NCI-H446 treated with DMSO at 0.1 percent for 48 hours (cell line): ENCODE results near the gene ABCA2.
A peak's percentile ranks its signal among the peaks of the same experiment; 100 is the strongest.
"Not testable (repeated sequence)": the region's sequence is repeated elsewhere in the genome, so short reads cannot be mapped to it uniquely, and the experiment has no call there.

Experiments
- DNase-seq: peaks from one replicate; lab custom pipeline; 2025; lab: John Stamatoyannopoulos, UW

The ABCA2 gene

GRCh38 chr9:137044502-137045177 lies 16.6 kb upstream of the ABCA2 start:
- DNase-seq: no peak

- no peak for DNase-seq
These were observed 16.0 kb upstream of the ABCA2 start for GRCh38 chr9:137044037-137044436.

DNA sequence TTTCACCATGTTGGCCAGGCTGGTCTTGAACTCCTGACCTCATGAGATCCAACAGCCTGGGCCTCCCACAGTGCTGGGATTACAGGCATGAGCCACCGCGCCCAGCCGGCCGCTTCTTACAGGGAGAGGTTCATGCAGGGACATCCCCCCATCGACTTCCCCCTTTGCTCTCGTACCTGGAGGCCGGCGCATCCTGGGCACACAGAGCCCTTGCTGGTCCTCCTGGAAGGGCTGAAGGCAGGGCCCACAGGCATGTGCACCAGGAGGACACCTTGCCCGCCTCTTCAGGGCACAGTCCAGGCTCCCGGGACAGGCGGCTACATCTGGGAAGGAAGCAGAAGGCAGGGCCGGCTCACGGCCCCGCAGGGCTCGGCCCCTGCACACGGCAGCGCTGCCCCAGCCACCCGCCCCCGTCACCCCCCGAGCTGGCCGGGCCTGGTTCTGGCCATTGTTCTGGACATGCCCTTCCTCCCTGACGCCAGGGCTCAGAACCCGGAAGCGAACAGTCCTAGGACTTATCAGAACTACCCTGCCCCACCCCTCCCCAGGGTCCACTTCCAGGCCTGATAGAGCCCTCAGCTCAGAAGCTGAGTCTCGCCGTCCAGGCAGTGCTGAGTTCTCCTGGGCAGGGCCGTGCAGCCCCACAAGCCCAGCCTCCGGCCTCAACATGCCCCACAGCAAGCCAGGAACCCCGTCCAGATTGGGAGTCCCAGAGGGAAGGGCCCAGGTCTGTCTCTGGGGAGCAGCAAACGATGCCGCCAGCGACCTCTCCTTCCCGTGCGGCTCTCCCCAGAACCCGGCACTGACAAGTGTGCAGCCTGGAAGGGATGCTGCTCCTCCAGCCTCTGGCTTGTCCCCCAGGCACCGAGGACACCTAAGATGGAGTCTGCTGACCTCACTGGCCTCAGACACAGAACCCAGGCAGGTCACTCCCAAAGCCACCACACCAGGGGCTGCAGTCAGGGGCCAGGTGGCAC lies 15.0 kb upstream of the ABCA2 start:
- no peak for DNase-seq

GRCh38 chr9:137041124-137041523 lies 13.1 kb upstream of the ABCA2 start:
- DNase-seq: no peak

- DNase-seq: no peak
These were observed 12.5 kb upstream of the ABCA2 start for GRCh38 chr9:137040568-137040967.

GRCh38 chr9:137039611-137040366 lies 11.8 kb upstream of the ABCA2 start:
- DNase-seq: no peak

- no peak for DNase-seq
These were observed 10.9 kb upstream of the ABCA2 start for GRCh38 chr9:137038916-137039315.

DNA sequence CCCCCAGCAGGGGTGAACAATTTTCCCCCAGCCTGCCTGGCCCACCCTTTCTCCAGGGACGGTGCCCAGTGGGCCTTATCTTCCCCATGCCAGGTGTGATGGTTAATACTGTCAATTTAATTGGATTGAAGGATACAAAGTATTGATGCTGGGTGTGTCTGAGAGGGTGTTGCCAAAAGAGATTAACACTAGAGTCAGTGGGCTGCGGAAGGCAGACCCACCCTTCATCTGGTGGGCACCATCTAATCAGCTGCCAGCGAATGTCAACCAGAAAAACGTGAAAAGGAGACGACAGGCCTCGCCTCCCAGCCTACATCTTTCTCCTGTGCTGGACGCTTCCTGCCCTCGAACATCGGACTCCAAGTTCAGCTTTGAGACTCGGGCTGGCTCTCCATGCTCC lies 9.4 kb upstream of the ABCA2 start:
- no peak for DNase-seq

- DNase-seq: no peak
These were observed 9.0 kb upstream of the ABCA2 start for GRCh38 chr9:137037035-137037434.

DNA sequence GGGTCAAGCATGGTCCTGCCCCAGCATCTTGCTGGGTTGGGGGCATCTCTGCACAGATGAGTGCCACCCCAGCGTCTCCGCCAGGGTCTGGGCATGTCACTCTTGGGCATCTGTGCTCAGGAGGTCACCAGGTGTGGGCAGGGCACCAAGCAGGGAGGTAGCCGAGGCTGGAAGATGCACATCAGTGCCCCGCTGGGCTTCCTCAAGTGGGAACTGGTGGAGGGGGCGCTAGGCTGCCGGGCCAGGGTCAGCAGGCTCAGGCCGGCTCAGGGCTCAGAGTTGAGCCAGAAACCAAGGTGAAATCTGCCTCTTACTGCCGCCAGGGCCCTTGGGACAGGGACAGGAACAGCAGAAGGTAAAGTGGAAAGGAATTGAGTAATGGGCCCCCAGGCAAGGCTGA lies 7.9 kb upstream of the ABCA2 start:
- DNase-seq: no peak

DNA sequence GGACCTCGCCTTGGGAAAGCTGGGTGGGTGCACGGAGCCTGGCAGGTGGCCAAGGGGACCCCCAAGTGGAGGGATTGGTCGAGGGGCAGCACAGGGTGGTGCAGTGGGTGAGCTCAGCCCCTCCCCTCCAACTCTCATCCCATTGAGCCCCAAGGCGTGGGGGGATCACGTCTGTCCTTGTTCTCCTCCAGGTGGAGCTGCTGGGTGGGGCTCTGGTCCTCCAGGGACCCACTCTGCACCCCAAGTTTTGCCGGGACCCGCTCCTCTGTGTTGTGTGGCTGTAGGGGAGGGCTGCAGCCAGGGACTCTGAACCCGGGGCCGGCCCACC lies 7.4 kb upstream of the ABCA2 start:
- DNase-seq: no peak

- DNase-seq: peak; percentile 43
These were observed 6.9 kb upstream of the ABCA2 start for GRCh38 chr9:137034709-137035506.

- no peak for DNase-seq
These were observed 6.1 kb upstream of the ABCA2 start for GRCh38 chr9:137034039-137034708.

GRCh38 chr9:137033481-137033880 lies 5.4 kb upstream of the ABCA2 start:
- DNase-seq: not testable (repeated sequence)

DNA sequence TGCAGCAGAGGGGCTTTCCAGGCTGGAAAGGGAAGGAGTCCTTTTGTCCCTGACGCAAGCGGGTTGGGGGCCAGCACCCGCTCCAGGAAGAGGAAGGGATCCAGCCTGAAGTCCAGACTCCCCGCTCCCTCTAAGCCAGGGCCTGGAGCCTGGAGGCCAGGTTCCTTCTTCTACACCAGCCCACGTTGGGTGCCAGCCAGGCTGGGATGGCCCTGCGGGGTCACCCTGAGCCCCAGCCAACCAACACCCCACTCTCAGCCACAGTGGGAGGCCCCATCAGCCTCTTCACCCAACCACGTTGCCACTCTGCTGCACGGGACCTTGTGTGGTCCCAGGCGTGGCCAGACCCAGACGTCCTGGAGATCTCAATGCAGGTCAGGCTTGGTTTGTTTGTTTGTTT lies 4.8 kb upstream of the ABCA2 start:
- DNase-seq: no peak

DNA sequence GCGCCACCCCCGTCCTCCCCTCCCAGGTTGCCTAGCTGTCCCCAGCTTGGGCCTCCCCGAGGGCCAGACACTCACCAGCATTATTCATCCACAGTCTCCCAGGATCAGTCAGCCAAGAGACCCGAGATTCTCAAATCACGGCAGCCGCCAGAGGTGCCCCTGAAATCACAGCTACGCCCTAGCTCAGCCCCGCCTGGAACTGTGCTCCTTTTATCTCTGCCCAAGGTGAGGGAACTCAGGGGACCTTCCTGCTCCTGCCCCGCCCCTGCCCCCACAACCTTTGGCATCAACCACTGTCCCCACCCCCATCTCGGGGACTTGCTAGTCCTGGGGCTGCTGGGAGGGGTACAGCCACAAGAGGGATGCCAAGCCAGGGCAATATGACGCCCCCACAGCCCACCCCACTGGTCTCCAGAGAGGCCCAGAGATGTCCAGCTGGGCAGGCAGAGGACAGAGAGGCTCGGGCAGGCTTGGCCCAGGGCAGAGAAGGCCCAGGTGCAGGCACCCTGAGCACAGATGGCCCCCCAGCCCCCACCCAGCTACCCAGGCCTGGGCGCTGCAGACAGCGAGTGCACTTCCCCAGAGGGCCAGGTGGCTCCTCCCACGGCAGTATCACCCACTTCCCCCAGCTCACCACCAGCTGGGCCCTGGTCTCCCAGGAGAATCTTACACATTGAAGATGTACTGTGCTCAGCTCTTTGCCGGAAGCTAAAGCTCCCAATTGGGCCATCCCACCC lies 4.0 kb upstream of the ABCA2 start, which contains the start of gene FUT7:
FUT7 (minus strand) TSS at position 185 of the 737 bp plus-strand sequence; CDS start at position 88, 97 bp downstream.
- no peak for DNase-seq

DNA sequence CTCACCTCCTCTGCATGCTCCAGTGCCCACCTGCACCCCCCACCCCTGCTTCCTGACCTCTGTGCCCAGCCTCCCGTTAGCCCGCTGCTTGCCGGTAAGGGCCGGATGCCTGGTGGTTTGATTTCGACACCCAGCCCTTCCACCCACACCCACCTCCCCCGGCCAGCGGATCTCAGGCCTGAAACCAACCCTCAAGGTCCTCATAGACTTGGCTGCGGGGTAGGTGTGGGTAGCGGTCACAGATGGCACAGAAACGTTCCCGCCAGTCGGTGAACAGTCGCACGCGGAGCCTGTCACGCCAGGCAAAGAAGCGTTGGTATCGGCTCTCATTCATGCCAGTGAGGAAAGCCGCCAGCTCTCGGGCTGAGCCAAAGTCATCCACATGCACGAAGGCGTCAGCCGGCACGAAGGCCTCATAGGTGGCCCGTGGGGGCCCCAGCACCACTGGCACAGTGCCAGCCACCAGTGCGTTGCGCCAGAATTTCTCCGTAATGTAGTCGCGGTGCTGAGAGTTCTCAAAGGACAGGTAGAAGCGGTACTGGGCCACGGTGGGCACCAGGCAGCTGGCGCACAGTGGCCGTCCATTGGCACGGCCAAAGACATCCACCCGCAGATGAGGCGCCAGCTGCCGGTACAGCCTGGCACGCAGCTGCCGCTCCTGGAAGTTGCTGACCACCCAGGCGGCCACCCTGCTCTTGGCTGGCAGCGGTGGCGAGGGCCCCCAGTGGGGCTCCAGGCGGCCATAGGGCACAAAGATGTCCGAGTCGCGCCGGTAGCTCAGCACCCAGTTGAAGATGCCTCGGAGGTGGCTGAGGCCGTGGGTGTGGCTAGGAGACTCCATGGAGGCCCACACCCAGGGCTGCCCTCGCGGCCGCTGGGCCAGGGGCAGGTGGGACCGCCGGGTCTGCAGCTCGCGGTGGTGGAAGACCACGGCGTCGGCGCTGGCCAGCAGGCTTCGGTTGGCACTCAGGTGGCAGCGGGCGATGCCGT lies 2.8 kb upstream of the ABCA2 start:
- DNase-seq: no peak

DNA sequence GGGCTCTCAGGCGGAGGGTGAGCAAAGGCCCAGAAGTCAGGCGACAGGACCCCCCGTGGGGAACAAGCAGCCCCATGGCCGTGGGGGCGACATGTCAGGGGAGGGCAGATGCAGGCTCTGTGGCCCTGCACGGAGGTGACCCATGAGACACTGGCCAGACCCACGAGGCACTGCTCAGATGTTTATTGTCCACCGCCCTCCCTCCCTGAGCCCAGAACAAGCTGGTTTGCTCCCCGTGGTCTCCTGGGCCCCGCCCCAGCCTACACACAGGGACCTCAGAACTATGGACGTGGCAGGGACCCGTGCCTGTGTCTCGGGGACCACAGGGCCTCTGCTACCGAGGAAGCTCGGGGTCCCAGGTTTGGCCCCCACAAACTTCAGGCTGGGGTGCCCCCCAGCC lies 2.0 kb upstream of the ABCA2 start:
- no peak for DNase-seq
